HK-2 (cell line): ENCODE results near the gene ECD.

Experiments used
- DNase-seq: peaks from one replicate; pipeline ENCODE4 v3.0.0-alpha.2; 2018; ENCODE audit not compliant: unreplicated experiment

ECD gene

DNA sequence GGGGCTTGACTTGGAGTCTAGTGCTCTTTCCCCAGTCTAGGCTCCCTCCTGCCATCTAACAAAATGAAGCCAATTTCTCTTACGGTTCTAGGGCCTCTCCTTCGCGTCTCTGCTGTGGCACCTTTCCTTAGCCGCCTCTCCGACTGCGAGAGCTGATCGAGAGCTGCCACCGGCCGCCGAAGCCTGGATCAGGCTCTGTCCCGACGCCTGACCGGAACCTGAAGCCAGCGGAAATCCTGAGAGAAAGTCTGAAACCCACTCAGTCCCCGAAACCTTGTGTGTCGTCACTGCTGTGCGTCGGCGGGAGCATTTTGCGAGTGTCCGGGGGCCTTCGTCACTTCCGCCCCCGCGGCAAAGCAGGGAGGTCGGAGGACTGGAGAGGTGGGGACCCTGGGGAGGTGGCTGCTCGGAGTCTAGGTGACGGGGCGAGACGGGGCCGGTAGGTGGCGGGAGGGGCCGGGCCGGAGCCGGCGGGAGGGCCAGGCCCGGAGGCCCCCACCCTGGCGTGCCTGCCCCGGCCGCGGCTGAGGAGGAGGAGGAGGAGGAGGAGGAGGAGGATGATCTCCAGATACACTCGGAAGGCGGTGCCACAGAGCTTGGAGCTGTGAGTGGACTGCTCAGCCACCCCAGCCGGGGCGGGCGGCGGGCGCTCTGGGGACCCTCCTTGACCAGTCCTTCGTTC is at the start of gene ECD, which contains the start of gene FAM149B1:
Gene ECD, minus strand, starts transcription at position 226 of the 682 bp plus-strand sequence. CDS start 4,071 bp downstream, outside the sequence.
Gene FAM149B1, plus strand, starts transcription at position 337 of the 682 bp plus-strand sequence. Its CDS starts 221 bp downstream, at position 558.
- peak; percentile 98 for DNase-seq

DNA sequence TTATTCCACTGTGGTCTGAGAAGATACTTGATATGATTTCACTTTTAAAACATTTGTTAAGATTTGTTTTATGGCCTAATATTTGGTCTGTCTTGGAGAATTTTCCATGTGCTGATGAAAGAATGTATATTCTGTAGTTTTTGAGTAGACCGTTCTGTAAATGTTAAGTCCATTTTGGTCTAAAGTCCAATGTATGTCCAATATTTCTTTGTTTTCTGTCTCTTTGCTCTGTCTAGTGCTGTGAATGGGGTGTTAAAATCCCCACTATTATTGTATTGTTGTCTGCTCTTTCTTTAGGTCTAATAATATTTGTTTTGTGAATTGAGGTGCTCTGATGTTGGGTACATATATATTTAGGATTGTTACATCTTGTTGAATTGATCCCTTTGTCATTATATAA is 47.9 kb upstream of the ECD start:
- no peak for DNase-seq

DNA sequence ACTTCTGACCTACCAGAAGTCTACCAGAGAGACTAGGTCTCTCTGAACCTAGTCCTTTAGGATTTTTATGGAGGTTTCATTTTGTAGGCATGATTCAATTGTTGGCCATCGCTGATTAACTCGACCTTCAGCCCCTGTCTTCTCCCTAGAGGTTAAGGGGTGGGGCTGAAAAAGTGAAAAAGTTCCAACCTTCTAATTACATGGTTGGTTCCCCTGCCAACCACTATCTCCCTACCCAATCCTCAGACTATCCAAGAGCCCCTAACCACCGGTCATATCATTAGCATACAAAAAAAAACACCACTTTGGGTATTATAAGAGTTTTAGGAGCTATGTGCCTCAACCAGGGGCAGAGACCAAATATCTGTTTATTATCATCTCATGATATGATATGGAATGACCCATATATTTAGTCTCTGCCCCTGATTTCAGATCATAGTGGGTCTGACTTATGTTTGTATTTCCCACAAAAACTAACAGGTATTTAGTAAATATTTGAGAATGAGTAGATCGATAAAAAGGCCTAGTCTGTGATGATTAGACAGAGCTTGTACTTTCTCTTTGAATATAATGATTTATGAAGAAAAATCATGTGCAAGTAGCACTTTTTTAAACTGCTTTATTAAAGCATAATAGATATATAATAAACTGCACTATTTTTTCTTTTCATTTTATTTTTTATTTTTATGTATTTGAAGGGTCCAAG is 43.5 kb upstream of the ECD start:
- DNase-seq = no peak

DNA sequence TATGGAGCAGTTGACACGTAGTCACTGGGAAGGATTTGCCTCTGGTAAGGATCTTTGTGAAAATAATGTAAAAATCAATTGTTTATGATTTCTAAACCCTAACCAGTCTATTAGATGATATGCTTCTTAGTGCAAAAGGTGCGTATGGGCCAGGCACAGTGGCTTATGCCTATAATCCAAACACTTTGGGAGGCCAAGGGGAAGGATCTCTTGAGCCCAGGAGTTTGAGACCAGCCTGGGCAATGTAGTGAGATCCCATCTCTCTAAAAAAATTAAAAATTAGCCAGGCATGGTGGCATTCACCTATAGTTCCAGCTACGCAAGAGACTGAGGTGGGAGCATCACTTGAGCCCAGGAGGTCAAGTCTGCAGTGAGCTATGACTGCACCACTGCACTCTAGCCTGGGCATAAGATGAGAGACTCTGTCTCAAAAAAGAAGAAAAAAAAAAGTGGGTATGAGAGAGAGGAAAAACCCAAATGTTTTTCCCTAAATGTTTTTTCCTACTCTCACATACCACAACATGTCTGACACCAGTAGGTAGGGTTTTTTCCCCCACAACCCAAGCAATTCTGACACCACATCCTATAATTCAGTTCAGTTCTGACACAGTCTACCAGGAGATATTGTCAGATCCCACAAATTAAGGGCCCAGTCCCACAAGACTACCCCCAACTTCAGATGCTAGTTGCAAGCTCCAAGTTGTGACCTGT is 42.7 kb upstream of the ECD start:
- no peak for DNase-seq

DNA sequence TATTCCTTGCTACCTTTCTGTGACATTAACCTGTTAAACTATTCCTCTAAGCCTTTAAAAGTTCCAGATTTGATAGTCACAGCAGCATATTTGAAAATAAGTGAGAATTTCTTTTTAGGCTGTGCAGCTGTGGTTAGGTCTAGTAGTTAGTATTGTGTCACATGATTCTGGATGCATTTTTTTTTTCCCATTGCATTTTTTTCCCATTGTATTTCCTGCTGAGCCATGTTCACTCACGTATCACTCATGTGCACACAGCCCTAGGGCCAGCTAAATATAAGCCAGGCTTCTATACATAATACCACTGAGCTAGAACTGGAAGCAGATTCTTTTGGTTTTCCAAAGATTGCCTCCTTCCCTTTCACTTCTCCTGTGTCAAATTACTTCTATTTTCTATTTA is 41.9 kb upstream of the ECD start:
- DNase-seq = peak; percentile 8

DNA sequence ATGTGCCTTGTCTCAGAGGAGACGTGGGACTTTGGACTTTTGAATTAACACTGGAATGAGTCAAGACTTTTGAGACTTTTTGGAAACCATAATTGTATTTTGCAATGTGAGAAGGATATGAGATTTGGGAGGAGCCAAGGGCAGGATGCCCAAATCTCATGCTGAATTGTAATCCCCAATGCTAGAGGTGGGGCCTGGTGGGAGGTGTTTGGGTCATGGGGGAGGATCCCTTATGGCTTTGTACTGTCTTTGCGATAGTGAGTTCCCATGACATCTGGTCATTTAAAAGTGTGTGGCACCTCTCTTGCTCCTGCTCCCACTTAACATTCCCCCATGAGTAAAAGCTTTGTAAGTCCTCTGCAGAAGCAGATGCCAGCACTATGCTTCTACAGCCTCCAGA is 40.1 kb upstream of the ECD start:
- no peak for DNase-seq

DNA sequence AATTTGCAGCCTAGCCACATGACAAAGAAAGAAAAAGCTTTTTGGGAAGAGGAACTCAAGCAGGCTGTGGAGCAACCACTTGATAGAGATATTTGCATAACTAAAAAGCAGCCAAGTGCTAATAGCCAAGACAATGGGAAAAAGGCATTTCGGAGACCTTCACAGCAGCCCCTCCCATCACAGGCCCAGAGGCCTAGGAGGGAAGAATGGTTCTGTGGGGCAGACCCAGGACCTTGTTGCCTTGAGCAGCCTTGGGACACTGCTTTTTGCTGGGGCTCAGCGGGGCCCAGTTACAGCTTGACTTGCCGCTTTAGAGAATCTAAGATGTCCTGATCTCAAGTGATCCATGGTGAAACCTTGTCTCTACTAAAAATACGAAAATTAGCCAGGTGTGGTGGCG is 38.6 kb upstream of the ECD start:
- no peak for DNase-seq

DNA sequence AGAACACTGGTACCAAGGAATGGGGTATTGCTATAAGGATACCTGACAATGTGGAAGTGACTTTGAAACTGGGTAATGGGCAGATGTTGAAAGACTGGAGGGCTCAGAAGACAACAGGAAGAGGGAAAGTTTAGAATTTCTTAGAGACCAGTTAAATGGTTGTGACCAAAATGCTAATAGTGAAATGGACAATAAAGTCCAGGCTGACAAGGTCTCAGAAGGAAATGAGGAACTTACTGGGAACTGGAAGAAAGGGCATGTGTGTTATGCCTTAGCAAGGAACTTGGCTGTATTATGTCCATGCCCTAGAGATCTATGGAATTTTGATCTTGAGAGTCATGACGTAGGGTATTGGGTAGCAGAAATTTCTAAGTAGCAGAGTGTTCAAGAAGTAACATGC is 38.1 kb upstream of the ECD start:
- no peak for DNase-seq

DNA sequence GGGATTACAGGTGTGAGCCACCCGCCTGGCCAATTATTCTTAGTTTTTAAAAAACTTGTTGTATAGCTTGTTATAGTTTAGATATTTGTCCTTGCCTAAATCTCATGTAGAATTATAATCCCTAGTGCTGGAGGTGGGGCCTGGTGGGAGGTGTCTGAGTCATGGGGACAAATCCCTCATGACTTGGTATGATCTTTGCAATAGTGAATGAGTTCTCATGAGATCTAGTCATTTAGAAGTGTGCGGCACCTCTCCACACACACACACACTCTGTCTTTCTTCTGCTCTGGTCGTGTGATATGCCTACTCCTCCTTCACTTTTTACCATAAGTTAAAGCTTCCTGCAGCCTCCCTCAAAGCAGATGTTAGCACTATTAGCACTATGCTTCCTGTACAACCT is 37.3 kb upstream of the ECD start:
- no peak for DNase-seq

DNA sequence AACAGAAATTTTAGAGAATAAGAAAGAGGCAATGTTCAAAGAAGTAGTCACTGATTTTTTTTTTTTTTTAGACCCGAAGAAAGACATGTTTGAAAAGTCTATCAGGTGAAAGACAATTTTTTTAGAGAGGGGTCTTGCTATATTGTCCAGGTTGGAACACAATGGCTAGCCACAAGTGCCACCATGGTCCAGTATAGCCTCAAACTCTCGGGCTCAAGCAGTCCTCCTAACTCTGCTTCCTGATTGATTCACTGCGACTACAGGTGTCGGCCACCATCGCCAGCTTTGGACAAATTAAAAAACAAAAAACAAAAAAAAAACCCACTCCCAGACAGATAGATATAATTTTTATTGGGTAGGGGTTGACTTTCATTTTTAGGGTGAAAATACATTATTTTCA is 22.4 kb upstream of the ECD start:
- DNase-seq = no peak

DNA sequence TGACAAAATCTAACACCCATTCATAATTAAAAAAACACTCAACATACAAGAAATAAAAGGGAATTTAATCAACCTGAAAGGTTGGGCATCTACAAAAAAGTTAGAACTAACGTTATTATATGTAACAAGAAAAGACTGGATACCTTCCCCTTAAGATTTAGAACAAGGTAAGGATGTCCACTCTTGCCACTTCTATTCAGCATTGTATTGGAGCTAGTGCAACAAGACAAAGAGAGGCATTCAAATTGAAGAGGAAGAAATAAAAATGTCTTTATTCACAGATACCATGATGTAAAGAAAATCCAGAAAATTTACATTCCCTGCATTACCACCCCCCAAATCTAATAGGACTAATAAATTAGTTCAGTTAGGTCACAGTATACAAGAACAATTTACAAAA is 18.5 kb upstream of the ECD start:
- no peak for DNase-seq

DNA sequence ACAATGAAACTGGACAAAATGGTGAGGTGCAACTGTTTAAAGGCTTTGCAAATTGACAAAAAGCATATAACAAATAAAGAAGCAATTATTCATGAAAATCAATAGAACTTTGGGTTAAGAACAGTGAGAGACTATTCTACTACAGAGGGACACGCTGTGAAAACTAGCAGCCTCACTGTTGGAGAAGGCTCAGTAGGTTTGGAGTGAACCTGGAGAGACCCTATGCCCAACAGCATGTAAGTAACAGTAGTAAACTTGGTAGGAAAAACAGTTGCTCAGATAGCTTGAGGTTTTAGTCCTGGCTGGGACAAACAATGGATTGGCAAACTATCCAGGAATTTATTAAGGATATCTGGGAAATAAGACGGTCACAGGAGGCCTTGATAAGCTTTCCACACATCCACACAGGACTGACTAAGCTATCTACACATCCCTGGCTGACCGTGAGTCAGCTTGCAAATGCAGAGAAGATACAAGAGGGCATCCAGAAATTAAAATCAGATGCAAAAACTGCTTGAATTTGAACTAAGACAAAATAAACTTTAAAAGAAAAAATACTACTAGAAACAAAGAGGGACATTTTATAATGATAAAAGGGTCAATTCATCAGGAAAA is 16.0 kb upstream of the ECD start:
- DNase-seq = no peak

DNA sequence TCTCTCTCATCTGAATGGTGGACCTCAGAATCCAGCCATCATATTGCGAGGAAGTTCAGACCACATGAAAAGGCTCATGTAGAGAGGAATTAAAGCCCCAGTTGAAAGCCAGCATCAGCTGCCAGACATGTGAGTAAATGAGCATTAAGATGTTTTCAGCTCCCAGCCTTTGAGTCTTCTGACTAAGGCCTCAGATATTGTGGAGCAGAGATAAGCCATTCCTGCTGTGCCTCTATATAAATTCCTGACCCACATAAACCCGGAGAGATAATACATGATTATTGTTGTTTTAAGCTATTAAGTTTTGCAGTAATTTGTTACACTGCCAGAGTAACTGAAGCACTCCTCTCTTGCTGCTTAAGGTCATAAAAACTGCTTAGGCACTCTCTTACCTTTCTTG is 14.8 kb upstream of the ECD start:
- no peak for DNase-seq

DNA sequence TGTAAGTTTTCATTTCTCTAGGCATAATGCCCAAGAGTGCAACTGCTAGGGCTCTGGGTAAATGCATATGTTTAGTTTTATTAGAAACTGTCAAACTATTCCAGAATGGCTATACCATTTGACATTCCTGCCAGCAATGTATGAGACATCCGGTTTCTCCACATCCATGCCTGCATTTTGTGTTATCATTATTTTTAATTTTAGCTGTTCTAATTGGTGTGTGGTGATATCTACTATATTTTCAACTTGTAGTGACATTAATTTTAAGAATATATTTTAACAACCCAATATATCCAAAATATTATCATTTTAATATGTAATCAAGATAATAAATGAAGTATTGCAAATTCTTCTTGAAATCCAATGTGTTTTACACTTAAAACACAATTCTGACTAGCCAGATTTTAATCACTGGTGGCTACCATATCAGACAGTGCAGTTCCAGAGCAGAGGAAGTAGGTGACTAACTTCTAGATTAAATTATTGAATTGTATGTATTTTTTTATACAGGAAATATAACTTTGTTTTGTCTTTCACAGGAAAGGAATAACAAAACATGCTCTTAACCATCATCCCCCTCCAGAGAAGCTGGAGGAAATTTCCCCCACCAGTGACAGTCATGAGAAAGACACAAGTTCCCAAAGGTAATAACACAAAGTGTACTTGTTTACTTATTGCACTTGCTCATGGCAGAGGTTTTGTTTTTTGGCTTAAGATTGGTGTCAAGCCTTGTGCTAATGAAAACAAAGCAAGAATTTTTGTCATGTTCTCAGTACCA is 6.5 kb upstream of the ECD start:
- DNase-seq = no peak

DNA sequence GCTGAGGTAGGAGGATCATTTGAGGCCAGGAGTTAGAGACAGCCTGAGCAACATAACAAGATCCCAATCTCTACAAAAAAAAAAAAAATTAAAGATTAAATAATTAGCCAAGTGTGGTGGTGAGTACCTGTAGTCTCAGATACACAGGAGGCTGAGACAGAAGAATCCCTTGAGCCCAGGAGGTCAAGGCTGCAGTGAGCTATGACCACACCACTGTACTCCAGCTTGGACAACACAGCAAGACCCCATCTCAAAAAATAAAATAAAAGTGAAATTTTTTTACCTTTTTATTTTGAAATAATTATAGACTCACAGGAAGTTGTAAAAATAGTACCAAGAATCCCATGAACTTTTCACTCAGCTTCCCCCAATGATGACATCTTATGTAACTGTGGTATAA is 5.1 kb upstream of the ECD start:
- no peak for DNase-seq

DNA sequence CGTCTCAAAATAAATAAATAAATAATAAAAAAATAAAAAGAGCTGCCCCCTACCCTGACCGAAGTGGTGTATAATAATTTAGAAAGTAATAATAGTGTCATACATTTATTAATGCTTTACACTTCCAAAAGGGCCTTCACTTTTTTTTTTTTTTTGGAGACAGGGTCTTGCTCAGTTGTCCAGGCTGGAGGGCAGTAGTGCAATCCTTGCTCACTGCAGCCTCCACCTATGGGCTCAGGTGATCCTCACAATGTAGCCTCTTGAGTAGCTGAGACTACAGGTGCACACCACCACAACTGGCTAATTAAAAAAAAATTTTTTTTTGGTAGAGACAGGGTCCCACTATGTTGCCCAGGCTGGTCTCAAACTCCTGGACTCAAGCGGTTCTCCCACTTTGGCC is 1.5 kb upstream of the ECD start:
- no peak for DNase-seq

DNA sequence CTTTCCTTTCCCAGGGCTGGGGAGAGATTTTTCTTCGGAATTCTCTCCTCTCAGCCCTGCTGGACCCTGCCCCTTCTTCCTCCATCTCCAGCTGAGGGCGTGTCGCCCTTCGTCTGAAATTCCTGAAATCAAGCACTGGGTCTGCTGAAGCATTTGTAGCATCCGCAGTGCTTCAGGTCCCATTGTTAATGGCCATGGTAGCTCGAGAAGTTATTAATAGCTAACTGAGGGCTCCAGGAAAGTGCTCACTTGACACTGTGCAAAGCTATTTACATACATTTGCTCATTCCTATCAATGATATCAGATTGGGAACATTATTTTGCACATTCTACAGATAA is 626 bp upstream of the ECD start:
- no peak for DNase-seq

DNA sequence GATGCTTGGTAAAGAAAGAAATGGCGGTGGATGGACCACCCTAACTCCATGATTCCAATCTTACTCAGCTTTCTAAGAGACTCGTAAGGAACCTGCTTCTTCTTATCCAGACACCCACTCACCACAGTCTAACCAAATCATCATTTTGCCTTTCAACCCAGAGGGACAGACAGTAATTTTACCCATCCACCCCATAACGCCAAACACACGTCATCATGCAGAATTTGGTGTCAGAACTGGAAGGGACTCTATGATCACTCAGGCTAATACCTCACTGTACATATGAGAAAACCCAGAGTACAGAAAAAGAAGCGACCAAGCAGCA is 388 bp downstream of the ECD start:
- DNase-seq = no peak

DNA sequence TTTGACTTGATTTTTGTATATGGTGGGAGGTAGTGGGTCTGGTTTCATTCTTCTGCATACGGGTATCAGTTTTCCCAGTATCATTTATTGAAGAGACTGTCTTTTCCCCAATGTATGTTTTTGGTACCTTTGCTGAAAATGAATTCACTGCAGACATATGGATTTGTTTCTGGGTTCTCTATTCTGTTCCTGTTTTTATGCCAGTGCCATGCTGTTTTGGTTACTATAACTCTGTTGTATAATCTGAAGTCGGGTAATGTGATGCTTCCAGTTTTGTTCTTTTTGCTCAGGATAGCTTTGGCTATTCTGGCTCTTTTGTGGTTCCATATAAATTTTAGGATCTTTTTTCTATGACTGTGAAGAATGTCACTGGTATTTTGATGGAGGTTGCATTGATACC is 836 bp downstream of the ECD start:
- DNase-seq = no peak

DNA sequence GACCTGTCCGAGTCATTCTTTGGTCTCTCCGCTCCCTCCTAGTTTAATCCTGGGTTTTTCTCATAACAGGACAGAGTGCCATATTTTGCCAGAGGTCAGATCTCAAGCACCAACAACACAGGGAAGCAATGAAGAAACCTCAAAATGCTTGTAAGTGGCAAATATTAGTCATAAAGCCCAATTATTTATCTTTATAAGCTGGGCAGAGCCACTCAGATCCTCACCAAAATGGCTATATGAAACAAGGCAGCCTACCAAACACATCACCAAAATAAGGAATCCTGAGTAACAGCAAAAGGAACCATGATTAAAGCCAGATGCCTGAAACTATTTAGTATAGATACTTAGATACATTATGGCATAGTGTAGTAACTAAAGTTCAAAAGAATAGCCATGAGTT is 4.7 kb downstream of the ECD start:
- DNase-seq = no peak

DNA sequence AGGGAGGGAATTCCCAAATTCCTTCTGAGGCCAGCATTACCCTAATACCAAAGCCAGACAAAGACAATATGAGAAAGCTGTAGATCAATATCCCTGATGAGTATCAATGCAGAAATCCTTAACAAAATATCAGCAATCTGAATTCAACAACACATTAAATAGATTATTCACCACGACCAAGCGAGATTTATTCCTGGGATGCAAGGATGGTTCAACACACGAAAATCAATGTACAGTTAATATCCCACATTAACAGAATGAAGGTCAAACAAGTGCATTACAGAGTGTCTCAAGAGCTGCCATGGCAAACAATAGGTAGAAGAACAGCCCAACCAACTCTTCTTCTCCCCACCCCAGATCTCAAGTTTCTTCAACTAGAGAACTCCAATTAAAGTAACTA is 6.1 kb downstream of the ECD start:
- DNase-seq = no peak

DNA sequence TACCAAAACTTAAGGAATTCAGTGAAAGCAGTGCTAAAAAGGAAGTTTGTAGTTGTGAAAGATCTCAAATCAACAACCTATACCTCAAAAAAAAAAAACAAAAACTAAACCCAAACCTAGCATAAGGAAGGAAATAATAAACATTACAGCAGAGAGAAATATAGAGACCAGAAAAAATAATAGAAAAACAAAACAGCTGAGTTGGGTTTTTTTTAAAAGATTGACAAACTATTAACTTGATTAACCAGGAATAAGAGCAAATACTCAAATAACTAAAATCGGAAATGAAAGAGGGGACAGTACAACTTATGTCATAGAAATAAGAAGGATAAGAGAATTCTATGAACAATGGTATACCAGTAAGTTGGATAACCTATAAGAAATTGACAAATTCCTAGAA is 6.7 kb downstream of the ECD start:
- no peak for DNase-seq
